Left renal cortex interstitium (tissue), 4 donors: ENCODE results near the gene MAPK1IP1L. TPM values are rescaled to one million over a fixed set of nuclear protein-coding genes. Genes with fewer than 3 reads are reported as not detected.
"Not testable (repeated sequence)": the region's sequence is repeated elsewhere in the genome, so short reads cannot be mapped to it uniquely, and the experiment has no call there.

Source experiments
- DNase-seq, 4 donors: peaks; one replicate each; pipeline ENCODE4 v3.0.0-alpha.2; 2013; ENCODE audit warnings: low read depth in 4 of 4, low spot score in 2 of 4, missing footprints in 1 of 4
- polyA plus RNA-seq, 4 donors: library from polyadenylated mRNA; unstranded; fragments of 120-200 nt; gene quantifications; one replicate each; pipeline ENCODE4 v1.2.1, GENCODE V29; 2013; ENCODE audit not compliant: insufficient read length in 4 of 4

MAPK1IP1L gene
- polyA plus RNA-seq, 4 donors, result 90.1 to 128 (median 107) TPM

DNA sequence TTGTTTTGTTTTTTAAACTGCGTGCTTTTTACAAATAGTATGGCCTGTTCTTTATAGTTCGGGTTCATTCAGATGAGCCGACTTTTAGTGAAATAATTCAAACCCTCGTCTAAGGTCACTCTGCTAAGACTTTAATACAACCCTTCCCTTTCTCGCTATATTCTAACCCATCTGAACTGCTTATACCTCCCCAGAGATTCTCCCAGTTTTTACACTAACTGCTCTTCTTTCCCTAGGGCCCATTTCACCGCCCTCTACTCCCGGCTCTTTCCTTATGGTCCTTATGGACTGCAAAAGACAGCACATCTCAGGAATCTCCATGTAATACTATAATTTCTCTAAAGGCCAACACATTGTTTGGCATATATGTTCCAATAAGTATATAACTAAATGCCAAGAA is 2.1 kb downstream of the MAPK1IP1L start:
- DNase-seq, result no peak

DNA sequence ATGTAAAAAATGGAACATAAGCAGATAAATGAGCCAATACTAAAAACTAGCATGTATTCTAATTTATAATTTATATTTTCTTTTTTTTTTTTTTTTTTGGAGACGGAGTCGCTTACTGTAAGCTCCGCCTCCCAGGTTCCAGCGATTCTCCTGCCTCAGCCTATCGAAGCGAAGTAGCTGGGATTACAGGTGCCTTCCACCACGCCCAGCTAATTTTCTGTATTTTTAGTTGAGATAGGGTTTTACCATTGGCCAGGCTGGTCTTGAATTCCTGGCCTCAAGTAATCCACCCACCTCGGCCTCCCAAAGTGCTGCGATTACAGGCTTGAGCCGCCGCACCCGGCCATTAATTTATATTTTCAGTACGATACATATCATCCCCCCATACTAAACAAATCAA is 2.7 kb downstream of the MAPK1IP1L start:
- no peak for DNase-seq

DNA sequence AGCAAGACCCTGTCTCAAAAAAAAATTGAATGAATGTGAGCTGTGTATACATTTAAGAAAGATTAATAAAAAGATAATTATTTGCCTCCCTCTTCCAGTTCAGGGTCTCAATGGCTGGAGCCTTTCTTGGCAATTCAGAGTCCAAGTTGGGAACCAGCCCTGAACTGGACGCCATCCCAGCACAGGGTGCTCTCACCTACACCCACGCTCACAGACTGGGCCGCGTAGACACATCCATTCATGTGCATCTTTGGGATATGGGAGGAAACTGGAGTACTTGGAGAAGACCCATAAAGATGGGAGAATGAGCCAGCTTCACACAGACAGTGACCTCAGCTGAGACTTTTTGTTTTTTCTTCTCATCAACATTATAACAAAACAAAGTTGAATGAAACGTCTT is 6.5 kb downstream of the MAPK1IP1L start:
- DNase-seq, result no peak

DNA sequence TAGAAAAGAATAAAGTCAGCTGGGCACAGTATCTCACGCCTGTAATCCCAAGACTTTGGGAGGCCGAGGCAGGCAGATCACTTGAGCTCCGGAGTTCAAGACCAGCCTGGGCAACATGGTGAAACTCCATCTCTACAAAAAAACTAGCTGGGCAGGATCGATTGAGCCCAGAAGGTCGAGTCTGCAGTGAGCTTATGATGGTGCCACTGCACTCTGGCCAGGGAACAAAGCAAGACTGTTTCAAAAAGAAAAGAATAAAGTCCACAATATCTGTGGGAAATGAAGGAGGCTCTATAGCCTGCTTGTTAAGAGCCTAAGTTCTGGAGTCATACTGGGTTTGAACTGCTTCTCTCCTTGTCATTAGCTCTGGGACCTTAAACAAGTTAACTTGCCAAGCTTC is 7.9 kb downstream of the MAPK1IP1L start:
- no peak for DNase-seq

- DNase-seq, result no peak
Observed at GRCh38 chr14:55062517-55063351, 11.3 kb downstream of the MAPK1IP1L start.

DNA sequence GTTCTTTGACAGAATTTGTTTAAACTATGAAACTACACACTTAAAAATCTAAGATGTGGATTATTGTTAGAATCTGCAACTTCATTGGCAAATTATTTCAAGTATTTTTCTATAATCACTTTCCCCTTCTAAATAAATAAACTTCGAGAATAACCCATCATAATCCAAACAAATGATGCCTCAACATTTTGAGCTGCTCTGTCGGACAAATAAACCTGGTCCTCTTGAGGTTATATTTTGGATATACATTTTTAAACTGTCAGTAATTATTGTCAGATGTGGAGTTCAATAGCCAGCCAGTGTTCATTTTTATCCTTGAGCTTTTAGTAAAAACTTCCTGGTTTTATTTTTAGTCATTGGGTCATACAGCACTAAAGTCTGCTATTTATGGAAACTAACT is 13.4 kb downstream of the MAPK1IP1L start:
- DNase-seq, result not testable (repeated sequence)

DNA sequence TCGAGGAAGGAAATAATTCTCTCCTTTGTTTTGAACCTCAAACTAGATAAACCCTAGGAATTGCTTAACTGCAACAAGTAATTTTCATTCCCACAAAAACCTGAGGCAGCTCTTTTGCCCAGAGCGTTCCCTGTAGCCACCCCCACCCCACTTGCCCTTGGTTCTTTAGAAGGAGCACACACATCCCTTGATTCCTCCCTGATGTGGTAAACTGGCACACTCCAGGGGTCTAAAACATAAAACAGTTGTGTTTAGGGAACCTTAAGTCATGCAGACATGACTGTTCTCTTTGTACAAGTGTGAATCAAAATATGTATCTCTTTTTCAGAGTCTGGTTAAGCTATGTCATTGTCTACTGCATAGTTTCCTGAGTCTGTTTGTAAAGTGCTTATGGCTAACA is 14.0 kb downstream of the MAPK1IP1L start:
- DNase-seq, result no peak

DNA sequence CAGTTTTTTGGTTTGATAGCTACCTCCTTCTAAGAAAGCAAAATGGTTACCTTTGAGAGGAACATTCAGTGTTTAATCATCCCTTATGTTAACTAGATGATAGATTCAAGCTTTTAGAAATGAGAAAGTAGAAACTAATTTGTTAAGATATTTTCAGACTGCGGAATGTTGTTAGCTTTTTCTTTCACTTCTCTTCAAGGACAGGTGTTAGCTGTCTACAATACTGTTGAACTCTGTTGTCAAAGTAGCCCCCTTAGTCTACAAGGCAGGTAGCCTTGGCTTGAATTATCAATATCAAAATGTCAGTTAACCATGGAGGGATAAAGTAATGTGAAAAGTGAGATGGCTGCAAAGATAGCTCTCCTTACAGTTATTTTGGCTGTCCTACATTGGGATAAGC is 14.8 kb downstream of the MAPK1IP1L start:
- no peak for DNase-seq

DNA sequence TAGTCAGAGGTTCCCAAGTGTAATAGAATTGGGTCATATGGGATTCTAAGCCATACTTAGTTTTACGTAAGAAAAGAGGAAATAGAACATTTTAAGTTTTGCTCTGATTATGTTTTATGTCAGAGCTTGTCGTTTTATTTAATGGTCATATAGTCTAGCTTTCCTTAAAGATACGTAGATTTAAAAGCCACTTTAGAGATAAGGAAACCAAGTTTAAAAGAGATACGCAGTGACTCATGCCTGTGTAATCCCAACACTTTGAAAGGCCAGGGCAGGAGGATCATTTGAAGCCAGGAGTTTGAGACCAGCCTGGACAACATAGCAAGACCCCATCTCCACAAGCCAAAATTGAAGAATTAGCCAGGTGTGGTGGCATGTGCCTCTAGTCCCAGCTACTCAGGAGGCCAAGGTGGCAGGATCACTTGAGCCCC is 19.5 kb downstream of the MAPK1IP1L start:
- no peak for DNase-seq

- DNase-seq, result no peak
Observed at GRCh38 chr14:55071870-55072640, 20.6 kb downstream of the MAPK1IP1L start.

DNA sequence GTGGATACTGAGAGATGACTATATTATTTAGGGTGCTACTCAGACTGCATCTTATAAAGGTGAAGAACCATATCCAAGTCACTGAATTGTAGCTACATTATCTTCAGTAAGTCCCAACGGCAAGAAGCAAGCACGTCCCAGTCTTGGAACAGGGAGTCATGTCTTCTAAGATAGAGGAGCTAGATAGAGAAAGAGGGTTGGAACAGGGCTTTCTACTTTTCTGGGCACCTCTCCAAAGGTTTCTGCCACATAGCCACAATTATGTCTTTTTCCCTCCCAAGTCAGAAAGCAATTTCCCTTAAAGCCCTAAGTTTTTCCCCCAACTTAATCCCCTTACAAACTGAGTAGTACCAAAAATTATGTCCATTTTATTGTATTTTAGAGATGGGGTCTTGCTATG is 22.4 kb downstream of the MAPK1IP1L start:
- DNase-seq, result no peak

- DNase-seq, result no peak
Observed at GRCh38 chr14:55074662-55075061, 23.2 kb downstream of the MAPK1IP1L start.

- no peak for DNase-seq
Observed at GRCh38 chr14:55075628-55076175, 24.3 kb downstream of the MAPK1IP1L start.

GRCh38 chr14:55077170-55078151 is 26.0 kb downstream of the MAPK1IP1L start:
- DNase-seq, result no peak

DNA sequence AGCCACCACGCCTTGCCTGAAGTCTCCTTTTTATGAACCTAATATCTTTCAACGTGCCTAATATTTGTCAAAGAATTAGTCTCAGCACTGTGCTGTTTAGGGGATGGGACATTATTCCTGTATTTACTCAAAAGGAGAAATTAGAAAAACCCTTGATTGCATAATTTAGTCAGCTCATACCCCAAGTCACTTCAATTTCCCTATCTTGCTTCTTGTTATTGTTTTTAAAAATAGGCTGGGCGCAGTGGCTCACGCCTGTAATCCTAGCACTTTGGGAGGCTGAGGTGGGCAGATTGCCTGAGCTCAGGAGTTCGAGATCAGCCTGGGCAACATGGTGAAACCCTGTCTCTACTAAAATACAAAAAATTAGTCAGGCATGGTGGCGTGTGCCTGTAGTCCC is 28.5 kb downstream of the MAPK1IP1L start:
- DNase-seq, result not testable (repeated sequence)

DNA sequence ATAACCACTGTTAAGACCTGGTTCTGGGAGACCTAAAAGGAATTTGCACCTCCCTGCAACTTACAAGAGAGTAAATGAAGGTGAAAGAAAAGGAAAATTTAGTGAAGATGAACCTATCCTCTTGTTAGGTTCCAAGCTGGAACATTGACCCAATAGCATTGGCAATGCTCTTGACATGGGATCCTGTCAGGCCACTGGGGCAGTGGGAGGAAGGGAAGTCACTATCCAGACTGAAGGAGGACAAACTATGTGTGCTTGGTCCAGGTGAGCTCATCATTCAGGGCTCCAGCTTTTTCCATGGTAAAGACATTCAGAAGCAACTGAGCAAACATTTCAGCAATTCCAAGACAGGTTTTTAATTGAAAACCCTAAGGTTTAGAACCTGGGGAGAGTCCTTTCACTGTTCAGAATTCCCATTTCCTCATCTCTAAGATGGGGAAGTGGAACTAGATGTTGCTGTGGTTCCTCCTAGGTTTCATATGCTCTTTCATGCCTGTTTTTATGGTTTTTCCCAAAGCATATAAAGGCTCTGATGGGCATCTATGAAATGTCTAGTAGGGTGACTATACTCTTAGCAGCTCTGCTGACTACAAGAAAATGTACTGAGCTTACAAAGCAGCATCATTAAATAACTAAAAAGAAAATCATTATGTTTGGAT is 33.1 kb downstream of the MAPK1IP1L start:
- DNase-seq, result no peak

- DNase-seq, result no peak
Observed at GRCh38 chr14:55085060-55085660, 33.7 kb downstream of the MAPK1IP1L start.

DNA sequence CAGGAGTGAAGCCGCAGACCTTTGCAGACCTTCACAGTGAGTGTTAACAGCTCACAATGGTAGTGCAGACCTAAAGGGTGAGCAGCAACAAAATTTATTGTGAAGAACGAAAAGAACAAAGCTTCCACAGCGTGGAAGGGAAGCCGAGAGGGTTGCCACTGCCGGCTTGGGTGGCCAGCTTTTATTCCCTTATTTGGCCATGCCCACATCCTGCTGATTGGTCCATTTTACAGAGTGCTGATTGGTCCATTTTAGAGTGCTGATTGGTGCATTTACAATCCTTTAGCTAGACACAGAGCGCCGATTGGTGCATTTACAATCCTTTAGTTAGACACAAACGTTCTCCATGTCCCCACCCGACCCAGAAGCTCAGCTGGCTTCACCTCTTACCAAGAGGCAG is 35.5 kb downstream of the MAPK1IP1L start:
- DNase-seq, result no peak

GRCh38 chr14:55088356-55088755 is 36.9 kb downstream of the MAPK1IP1L start:
- no peak for DNase-seq
